Measurements from ENCODE around the gene RECQL.

RECQL gene

DNA sequence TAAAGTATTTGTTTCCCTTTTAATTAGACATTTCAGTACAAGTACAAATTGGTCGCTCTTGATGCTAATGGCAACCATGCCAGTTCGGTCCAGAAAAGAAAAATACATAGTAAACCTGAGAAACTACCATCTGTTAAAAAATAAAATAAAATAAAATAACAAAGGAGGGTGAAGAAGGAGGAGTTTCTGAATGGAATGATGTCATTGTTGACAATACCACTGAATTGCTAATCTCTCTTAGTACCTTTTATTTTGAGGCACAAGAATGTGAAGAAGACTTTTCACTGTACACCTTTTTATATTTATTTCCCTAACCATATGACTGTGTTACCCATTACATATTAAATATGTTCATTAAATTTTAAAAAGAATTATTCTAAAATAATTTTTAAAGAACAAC is 44.1 kb upstream of the RECQL start:
- H3K27ac ChIP-seq (ENCODE audit: low read depth, low read length, poor library complexity, severe bottlenecking), result no peak overlapping the region
- no peaks in the 10 kb centered on the region for H3K79me2 ChIP-seq (ENCODE audit: insufficient read depth, low read length)
- H3K9ac ChIP-seq (ENCODE audit: low read length), result no peak overlapping the region
- no peaks in the 10 kb centered on the region for H3K9me2 ChIP-seq (ENCODE audit: low read depth, low read length)
- no peaks in the 10 kb centered on the region for H3K9me3 ChIP-seq (ENCODE audit: low read length)
- H3K27me3 ChIP-seq (ENCODE audit: insufficient read depth, low read length), result no peaks in the 10 kb centered on the region
- no peak for TF ChIP-seq EZH2 (IDR thresholded peaks at IDR 0.05; ENCODE audit: borderline replicate concordance, low read length)
- TF ChIP-seq, protein P1, sequence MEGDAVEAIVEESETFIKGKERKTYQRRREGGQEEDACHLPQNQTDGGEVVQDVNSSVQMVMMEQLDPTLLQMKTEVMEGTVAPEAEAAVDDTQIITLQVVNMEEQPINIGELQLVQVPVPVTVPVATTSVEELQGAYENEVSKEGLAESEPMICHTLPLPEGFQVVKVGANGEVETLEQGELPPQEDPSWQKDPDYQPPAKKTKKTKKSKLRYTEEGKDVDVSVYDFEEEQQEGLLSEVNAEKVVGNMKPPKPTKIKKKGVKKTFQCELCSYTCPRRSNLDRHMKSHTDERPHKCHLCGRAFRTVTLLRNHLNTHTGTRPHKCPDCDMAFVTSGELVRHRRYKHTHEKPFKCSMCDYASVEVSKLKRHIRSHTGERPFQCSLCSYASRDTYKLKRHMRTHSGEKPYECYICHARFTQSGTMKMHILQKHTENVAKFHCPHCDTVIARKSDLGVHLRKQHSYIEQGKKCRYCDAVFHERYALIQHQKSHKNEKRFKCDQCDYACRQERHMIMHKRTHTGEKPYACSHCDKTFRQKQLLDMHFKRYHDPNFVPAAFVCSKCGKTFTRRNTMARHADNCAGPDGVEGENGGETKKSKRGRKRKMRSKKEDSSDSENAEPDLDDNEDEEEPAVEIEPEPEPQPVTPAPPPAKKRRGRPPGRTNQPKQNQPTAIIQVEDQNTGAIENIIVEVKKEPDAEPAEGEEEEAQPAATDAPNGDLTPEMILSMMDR (IDR thresholded peaks at IDR 0.05; ENCODE audit: low read length), result no peak
- no peaks in the 10 kb centered on the region for H3F3A ChIP-seq (ENCODE audit: insufficient read depth, low read length)
- H3K4me3 ChIP-seq (ENCODE audit: low read depth, low read length, poor library complexity, severe bottlenecking), result no peak overlapping the region
- no peaks in the 10 kb centered on the region for H4K20me1 ChIP-seq (ENCODE audit: insufficient read depth, low read length)
- H2AFZ ChIP-seq (ENCODE audit: low read length), result no peak overlapping the region
- no peaks in the 10 kb centered on the region for H3K4me1 ChIP-seq (ENCODE audit: insufficient read depth, low read length, severe bottlenecking)
- no peaks in the 10 kb centered on the region for H3K36me3 ChIP-seq (ENCODE audit: insufficient read depth, low read length)
- no peak overlapping the region for H3K4me2 ChIP-seq (ENCODE audit: low read length)

DNA sequence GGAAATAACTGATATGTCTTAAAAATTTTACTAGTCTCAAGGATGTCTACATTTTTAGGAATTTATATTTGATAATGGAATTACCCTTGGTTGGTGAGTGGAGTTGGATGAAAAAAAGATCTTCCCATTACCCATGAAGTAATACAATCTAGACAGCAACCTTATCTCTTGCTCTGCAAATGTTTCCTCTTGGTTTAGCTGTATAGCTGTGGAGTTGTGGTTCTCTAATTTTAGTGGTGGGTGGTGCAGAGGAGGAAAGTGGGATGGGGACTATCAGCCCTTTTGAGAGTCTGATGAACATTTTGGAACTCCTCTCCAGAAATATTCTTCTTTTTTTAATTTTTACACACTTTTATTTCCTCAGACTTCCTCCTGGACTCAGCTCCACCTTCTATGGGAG is 41.7 kb upstream of the RECQL start:
- Histone ChIP-seq H3K4me3 (ENCODE audit: low read depth, low read length, poor library complexity, severe bottlenecking) (no peak overlapping the region), H3K4me2 (ENCODE audit: low read length) (no peak overlapping the region), H3K9me3 (ENCODE audit: low read length) (no peaks in the 10 kb centered on the region), H3K4me1 (ENCODE audit: insufficient read depth, low read length, severe bottlenecking) (no peaks in the 10 kb centered on the region), H3K9me2 (ENCODE audit: low read depth, low read length) (no peaks in the 10 kb centered on the region), H4K20me1 (ENCODE audit: insufficient read depth, low read length) (no peaks in the 10 kb centered on the region), H3K27me3 (ENCODE audit: insufficient read depth, low read length) (no peaks in the 10 kb centered on the region), H3K79me2 (ENCODE audit: insufficient read depth, low read length) (no peaks in the 10 kb centered on the region), H3K9ac (ENCODE audit: low read length) (no peak overlapping the region), H3K27ac (ENCODE audit: low read depth, low read length, poor library complexity, severe bottlenecking) (no peak overlapping the region), H3K36me3 (ENCODE audit: insufficient read depth, low read length) (no peaks in the 10 kb centered on the region), H2AFZ (ENCODE audit: low read length) (no peak overlapping the region), H3F3A (ENCODE audit: insufficient read depth, low read length) (no peaks in the 10 kb centered on the region)
- no peak for TF ChIP-seq EZH2 (IDR thresholded peaks at IDR 0.05; ENCODE audit: borderline replicate concordance, low read length)
- TF ChIP-seq, protein P1 (IDR thresholded peaks at IDR 0.05; ENCODE audit: low read length), result no peak

DNA sequence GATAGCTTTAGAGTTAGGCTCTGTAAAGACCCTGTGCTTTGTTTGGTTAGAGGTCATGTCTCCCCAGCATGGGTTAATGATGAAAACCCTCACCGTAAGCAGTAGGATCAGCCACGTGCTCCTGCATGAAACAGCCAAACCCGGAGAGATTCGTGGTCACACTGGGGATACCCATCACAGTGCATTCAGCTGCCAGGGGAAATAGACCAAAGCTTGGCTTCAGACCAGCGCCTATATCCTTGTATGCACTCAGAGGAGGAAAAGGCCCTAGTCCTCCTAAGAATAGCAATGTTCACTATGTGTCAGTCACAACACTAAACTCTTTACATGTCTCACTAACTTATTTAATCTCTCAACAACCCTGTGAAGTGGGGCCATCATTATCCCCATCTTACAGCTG is 41.0 kb upstream of the RECQL start:
- Histone ChIP-seq H3K9ac (ENCODE audit: low read length) (no peak overlapping the region), H3K9me3 (ENCODE audit: low read length) (no peaks in the 10 kb centered on the region), H3K4me2 (ENCODE audit: low read length) (no peak overlapping the region), H3K27ac (ENCODE audit: low read depth, low read length, poor library complexity, severe bottlenecking) (no peak overlapping the region), H2AFZ (ENCODE audit: low read length) (no peak overlapping the region), H3K27me3 (ENCODE audit: insufficient read depth, low read length) (no peaks in the 10 kb centered on the region), H4K20me1 (ENCODE audit: insufficient read depth, low read length) (no peaks in the 10 kb centered on the region), H3F3A (ENCODE audit: insufficient read depth, low read length) (no peaks in the 10 kb centered on the region), H3K79me2 (ENCODE audit: insufficient read depth, low read length) (no peaks in the 10 kb centered on the region), H3K9me2 (ENCODE audit: low read depth, low read length) (no peaks in the 10 kb centered on the region), H3K4me3 (ENCODE audit: low read depth, low read length, poor library complexity, severe bottlenecking) (no peak overlapping the region), H3K36me3 (ENCODE audit: insufficient read depth, low read length) (no peaks in the 10 kb centered on the region), H3K4me1 (ENCODE audit: insufficient read depth, low read length, severe bottlenecking) (no peaks in the 10 kb centered on the region)
- TF ChIP-seq, protein P1 (IDR thresholded peaks at IDR 0.05; ENCODE audit: low read length), result no peak
- no peak for TF ChIP-seq EZH2 (IDR thresholded peaks at IDR 0.05; ENCODE audit: borderline replicate concordance, low read length)
